ENCODE measurements around the gene REM2. TPM values are rescaled to one million over a fixed set of nuclear protein-coding genes. Genes with fewer than 3 reads are reported as not detected.

Gene REM2
- total RNA-seq, 1 donor from 2014 or later, result 0.41 TPM

- ATAC-seq (no peak), DNase-seq (no peak)
- Histone ChIP-seq H3K4me3 (peak overlapping the region; percentile 94), H3K27ac (peak overlapping the region; percentile 98), H3K36me3 (peaks cover 29% of the 10 kb centered on the region), H3K4me1 (peaks cover 25% of the 10 kb centered on the region), H3K9me3 (no peaks in the 10 kb centered on the region), H3K27me3 (no peaks in the 10 kb centered on the region)
- no peak for TF ChIP-seq CTCF (IDR thresholded peaks at IDR 0.05)
- intact Hi-C loops (cut with DNase I), result no loop called here
These were observed 12.2 kb upstream of the REM2 start for GRCh38 chr14:22870811-22871223.

- ATAC-seq (peak; percentile 94), DNase-seq (peak; percentile 97)
- peak within 1 kb of the TSS; percentile 94 for H3K4me3 ChIP-seq
- peaks cover 25% of the 10 kb centered on the region for H3K4me1 ChIP-seq
- H3K27ac ChIP-seq, result peak within 1 kb of the TSS; percentile 98
- no peaks in the 10 kb centered on the region for H3K9me3 ChIP-seq
- intact Hi-C loops (cut with DNase I), result no loop called here
- H3K36me3 ChIP-seq, result peaks cover 35% of the 10 kb centered on the region
- TF ChIP-seq CTCF (IDR thresholded peaks at IDR 0.05), result no peak
- no peaks in the 10 kb centered on the region for H3K27me3 ChIP-seq
These were observed 11.6 kb upstream of the REM2 start, which contains the start of gene LRP10 for GRCh38 chr14:22871224-22872032. Gene LRP10 (plus strand): TSS chr14:22871740. CDS start chr14:22872304, 564 bp downstream.

- peak; percentile 92 for TF ChIP-seq CTCF (IDR thresholded peaks at IDR 0.05)
- ATAC-seq, result peak; percentile 78
- intact Hi-C loops (cut with DNase I), result no loop called here
These were observed 10.8 kb upstream of the REM2 start for GRCh38 chr14:22872033-22872832.

GRCh38 chr14:22872833-22873520, 10.0 kb upstream of the REM2 start:
- Histone ChIP-seq H3K4me1 (peaks cover 25% of the 10 kb centered on the region), H3K4me3 (peak overlapping the region; percentile 94), H3K27ac (peak overlapping the region; percentile 98), H3K27me3 (no peaks in the 10 kb centered on the region), H3K9me3 (no peaks in the 10 kb centered on the region), H3K36me3 (peaks cover 51% of the 10 kb centered on the region)
- no peak for TF ChIP-seq CTCF (IDR thresholded peaks at IDR 0.05)
- DNase-seq, result no peak
- no peak for ATAC-seq
- intact Hi-C loops (cut with DNase I), result no loop called here

More at GRCh38 chr14:22872033-22872832, 10.8 kb upstream of the REM2 start:
- peak; percentile 87 for DNase-seq
- Histone ChIP-seq H3K4me3 (peak overlapping the region; percentile 94), H3K4me1 (peaks cover 25% of the 10 kb centered on the region), H3K27ac (peak overlapping the region; percentile 98), H3K27me3 (no peaks in the 10 kb centered on the region), H3K36me3 (peaks cover 43% of the 10 kb centered on the region), H3K9me3 (no peaks in the 10 kb centered on the region)

GRCh38 chr14:22875003-22875747, 7.8 kb upstream of the REM2 start:
- H3K27ac ChIP-seq, result no peak overlapping the region
- peaks cover 68% of the 10 kb centered on the region for H3K36me3 ChIP-seq
- no peak for TF ChIP-seq CTCF (IDR thresholded peaks at IDR 0.05)
- ATAC-seq (no peak), DNase-seq (no peak)
- H3K9me3 ChIP-seq, result no peaks in the 10 kb centered on the region
- H3K4me3 ChIP-seq, result no peak overlapping the region
- intact Hi-C loops (cut with DNase I), result no loop called here
- no peaks in the 10 kb centered on the region for H3K27me3 ChIP-seq
- H3K4me1 ChIP-seq, result peaks cover 23% of the 10 kb centered on the region
